ENCODE measurements around the gene ZNF652.

- TF ChIP-seq REST (IDR thresholded peaks at IDR 0.05; ENCODE audit: low read depth) (no peak), RAD21 (IDR thresholded peaks at IDR 0.05; ENCODE audit: low read depth) (no peak)
These were observed 27.1 kb downstream of the ZNF652 start for GRCh38 chr17:49334744-49335512.
